IPS-15b (cell line): ENCODE results near the gene REEP6.
"Not testable (repeated sequence)": the region's sequence is repeated elsewhere in the genome, so short reads cannot be mapped to it uniquely, and the experiment has no call there.

ENCODE experiments used
- H3K27me3 ChIP-seq: one replicate; pipeline ENCODE4 v1.6.1; 2013; ENCODE audit warnings: low read length; ENCODE audit not compliant: control insufficient read depth, insufficient read depth
- H3K36me3 ChIP-seq: one replicate; pipeline ENCODE4 v1.6.1; 2013; ENCODE audit warnings: low read length; ENCODE audit not compliant: control insufficient read depth, insufficient read depth
- H3K4me1 ChIP-seq: one replicate; pipeline ENCODE4 v1.6.1; 2013; ENCODE audit warnings: mild to moderate bottlenecking, low read length; ENCODE audit not compliant: control insufficient read depth, insufficient read depth
- H3K4me3 ChIP-seq: one replicate; pipeline ENCODE4 v1.5.1; 2013; ENCODE audit warnings: low read depth, low read length
- H3K9ac ChIP-seq: one replicate; pipeline ENCODE4 v1.6.1; 2013; ENCODE audit warnings: low read depth, mild to moderate bottlenecking, low read length
- H3K9me3 ChIP-seq: one replicate; pipeline ENCODE4 v1.6.1; 2013; ENCODE audit warnings: mild to moderate bottlenecking, low read length; ENCODE audit not compliant: control insufficient read depth, insufficient read depth

The REEP6 gene

DNA sequence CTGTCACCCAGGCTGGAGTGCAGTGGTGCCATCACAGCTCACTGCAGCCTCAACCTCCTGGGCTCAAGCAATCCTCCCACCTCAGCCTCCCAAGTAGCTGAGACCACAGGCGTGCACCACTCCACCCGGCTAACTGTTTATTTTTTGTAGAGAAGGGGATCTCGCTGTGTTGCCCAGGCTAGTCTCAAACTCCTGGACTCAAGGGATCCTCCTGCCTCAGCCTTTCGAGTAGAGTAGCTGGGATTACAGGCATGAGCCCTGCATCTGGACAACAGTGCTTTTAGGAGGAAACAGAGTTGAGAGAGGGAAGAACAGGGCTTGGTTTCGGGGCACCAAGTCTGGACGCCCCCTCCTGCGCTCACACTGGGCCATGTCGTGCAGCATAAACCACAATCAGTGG, 28.8 kb downstream of the REEP6 start:
- not testable (repeated sequence) for H3K36me3 ChIP-seq, H3K4me3 ChIP-seq, H3K9me3 ChIP-seq, H3K4me1 ChIP-seq, H3K9ac ChIP-seq
- H3K27me3 ChIP-seq, result peaks cover 18% of the 10 kb centered on the region

DNA sequence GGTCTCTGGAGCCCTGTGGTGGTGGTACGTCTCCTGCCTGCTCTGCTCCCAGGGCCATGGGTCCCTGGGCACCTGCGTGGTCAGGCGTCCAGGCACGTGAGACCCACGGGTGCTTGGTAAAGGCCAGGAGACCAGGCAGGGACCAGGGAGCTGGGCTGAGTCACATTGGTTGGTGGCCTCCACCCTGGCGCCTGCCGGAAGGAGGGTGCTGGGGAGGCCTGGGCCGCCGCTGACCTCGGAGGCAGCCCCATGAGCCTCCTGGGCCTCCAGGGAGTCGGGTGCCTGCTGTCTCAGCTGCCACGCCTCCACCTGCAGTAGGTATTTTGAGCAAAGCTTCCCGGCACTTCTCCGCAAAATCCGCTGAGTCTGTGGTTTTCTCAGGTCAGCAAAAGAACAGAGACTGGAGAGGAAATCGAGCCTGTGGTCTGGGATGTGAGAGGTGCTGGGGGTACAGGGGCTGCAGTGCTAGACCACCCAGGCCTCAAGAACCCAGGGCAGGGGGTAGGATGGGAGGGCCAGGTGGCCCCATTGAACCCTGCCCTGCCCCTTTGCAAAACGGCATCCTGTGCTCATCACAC, 29.3 kb downstream of the REEP6 start:
- Histone ChIP-seq H3K9ac (no peak overlapping the region), H3K9me3 (no peaks in the 10 kb centered on the region), H3K4me3 (no peak overlapping the region), H3K36me3 (no peaks in the 10 kb centered on the region), H3K4me1 (no peaks in the 10 kb centered on the region), H3K27me3 (peaks cover 20% of the 10 kb centered on the region)

DNA sequence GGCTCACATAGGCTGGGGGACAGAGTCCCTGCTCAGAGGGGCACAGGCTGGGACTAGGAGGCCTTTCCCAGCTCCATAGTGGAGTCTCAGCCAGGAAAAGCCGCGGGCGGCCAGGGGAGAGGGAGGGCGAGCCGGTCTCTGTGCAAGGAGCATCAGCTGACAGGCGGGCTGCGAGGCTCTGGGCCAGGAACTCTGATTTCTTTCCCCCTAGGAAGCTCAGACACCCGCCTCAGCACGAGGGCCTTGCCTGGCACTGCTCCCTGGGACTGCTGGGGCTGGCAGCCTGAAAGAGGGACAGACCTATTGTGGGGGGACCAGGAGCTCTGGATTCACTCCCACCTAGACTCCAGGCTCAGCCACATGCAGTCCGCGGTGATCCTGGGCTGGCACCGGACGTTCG, 30.7 kb downstream of the REEP6 start:
- peaks cover 21% of the 10 kb centered on the region for H3K27me3 ChIP-seq
- H3K4me3 ChIP-seq, result no peak overlapping the region
- H3K9ac ChIP-seq, result no peak overlapping the region
- H3K36me3 ChIP-seq, result no peaks in the 10 kb centered on the region
- H3K9me3 ChIP-seq, result no peaks in the 10 kb centered on the region
- no peaks in the 10 kb centered on the region for H3K4me1 ChIP-seq

DNA sequence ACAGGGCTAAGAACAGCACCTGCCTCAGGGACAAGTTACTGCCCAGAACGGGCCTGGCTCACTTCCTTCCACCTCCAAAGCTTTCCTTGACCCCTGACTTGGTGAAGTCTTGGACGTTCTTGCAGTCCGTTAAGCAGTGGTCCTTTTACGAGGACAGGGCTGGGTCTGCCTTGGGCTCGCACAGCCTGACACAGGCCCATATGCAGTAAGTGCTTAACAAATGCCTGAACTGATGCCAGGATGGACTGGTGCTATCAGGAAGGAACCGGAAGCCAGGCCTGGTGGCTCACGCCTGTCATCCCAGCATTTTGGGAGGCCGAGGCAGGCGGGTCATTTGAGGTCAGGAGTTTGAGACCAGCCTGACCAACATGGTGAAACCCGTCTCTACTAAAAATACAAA, 31.1 kb downstream of the REEP6 start:
- H3K4me3 ChIP-seq, result no peak overlapping the region
- peaks cover 21% of the 10 kb centered on the region for H3K27me3 ChIP-seq
- no peaks in the 10 kb centered on the region for H3K4me1 ChIP-seq
- no peaks in the 10 kb centered on the region for H3K36me3 ChIP-seq
- H3K9me3 ChIP-seq, result no peaks in the 10 kb centered on the region
- H3K9ac ChIP-seq, result no peak overlapping the region

DNA sequence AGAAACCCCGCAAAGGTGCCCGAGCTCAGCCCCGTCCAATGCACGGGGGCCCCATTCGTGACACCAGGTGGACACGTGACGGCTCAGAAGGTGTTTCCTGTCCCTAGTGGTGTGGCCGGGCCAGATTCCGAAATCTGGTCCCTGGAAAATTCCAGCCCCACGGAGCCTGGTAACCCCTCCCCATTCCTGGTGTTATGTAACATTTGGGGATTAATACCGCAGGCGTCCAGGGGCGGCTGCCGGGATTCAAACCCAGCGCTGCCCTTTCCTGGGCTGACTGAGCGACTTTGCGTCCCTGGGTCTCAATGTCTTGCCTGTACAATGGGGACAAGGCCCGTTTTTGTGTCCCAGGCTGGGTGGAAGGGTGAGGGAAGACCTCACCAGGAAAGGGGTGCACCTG, 31.9 kb downstream of the REEP6 start:
- Histone ChIP-seq H3K9me3 (no peaks in the 10 kb centered on the region), H3K36me3 (no peaks in the 10 kb centered on the region), H3K4me3 (no peak overlapping the region), H3K9ac (no peak overlapping the region), H3K27me3 (peaks cover 21% of the 10 kb centered on the region), H3K4me1 (no peaks in the 10 kb centered on the region)

DNA sequence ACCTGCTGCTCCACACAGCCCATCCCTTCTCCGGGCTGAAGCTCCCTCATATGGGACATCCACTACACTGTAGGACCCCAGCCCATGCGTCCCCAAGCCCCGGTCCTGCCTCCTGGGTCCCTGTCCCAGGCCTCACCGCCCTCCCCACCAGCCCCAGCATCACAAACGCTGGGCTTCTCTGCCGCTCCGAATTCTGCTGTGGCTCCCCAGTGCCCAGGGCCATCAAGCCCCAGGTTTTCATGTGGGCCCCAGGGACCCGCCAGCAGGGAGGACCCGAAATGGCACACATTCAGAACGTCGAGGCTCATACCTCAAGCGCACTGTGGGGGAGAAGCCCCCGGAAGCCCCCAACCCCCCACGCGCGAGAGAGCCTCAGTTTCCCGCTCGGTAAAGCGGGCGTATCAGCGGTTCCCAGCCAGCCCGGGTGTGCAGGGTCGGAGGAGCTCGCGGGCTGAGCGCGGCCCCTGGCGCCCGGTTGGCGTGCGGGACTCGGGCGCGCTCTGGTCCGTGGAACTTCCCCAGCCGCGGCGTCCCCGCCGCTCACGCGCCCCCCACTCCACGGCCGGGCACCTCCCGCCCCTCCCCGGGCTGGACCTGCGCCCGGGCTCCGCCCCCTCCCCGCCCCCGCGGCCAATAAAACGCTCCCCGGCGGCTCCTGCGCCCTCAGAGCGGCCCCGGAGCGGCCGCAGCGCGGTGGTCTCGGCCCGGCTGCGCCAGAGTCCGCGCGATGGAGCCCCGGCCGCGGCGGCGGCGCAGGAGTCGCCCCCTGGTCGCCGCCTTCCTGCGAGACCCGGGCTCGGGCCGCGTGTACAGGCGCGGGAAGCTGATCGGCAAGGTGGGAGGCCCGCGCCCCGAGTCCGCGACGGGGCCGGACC, 32.7 kb downstream of the REEP6 start, which contains the start of gene PLK5:
Gene PLK5, plus strand, starts transcription at position 666 of the 875 bp plus-strand sequence. CDS start 2,920 bp downstream, outside the sequence.
- Histone ChIP-seq H3K4me3 (peak within 1 kb of the TSS; percentile 42), H3K27me3 (peaks cover 21% of the 10 kb centered on the region), H3K9ac (no peak within 1 kb of the TSS)

DNA sequence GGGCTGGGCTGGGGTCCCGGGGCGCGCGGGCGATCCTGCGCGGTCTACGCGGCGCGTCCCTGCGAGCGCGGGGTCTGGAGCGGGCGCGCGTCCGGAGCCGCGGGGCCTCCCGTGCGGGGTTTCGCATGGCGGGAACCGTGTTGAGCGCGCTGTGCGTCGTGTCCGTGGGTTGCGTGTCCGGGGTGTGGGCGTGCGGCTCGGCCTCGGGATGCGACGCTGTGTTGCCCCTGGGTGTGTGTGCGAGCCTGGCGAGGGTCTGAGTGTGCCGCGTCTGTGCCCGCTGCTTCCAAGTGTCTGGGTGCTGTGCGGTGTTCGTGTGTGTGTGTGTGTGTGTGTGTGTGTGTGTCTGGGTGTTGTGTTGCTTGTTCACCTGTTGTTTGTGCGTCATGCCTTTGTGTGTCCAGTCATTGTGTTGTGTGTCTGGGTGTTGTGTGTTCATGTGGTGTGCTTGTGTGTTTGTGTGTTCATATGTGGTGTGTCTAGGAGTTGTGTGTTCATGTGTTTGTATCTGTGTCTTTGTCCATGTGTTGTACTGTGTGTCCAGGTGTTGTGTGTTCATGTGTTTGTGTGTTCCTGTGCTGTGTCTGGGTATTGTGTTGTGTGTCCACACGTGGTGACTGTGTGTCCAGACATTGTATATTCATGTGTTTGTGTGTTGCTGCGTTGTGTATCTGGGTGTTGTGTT, 33.4 kb downstream of the REEP6 start:
- H3K4me1 ChIP-seq, result no peaks in the 10 kb centered on the region
- H3K9ac ChIP-seq, result no peak overlapping the region
- H3K4me3 ChIP-seq, result peak overlapping the region; percentile 42
- no peaks in the 10 kb centered on the region for H3K36me3 ChIP-seq
- H3K9me3 ChIP-seq, result no peaks in the 10 kb centered on the region
- H3K27me3 ChIP-seq, result peaks cover 21% of the 10 kb centered on the region

More for the DNA sequence above, 32.7 kb downstream of the REEP6 start, which contains the start of gene PLK5:
- no peaks in the 10 kb centered on the region for H3K36me3 ChIP-seq
- H3K4me1 ChIP-seq, result no peaks in the 10 kb centered on the region
- H3K9me3 ChIP-seq, result no peaks in the 10 kb centered on the region

DNA sequence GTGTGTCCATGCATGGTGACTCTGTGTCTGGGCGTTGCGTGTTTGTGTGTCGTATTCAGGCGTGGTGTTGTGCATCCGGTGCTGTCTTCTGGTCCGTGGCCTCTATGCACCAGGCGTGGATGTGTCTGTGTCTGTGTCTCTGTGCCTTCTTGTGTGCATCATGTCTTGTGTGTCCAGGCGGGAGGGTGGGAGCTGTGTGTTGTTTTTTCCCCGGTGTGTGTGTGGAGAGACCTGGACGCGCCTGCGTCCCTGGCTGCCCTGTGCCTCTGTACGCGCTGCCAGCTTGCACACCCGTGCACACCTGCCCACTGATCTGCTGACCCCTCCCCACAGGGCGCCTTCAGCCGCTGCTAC, 34.0 kb downstream of the REEP6 start:
- Histone ChIP-seq H3K9ac (no peak overlapping the region), H3K36me3 (no peaks in the 10 kb centered on the region), H3K4me1 (no peaks in the 10 kb centered on the region), H3K4me3 (peak overlapping the region; percentile 42), H3K27me3 (peaks cover 21% of the 10 kb centered on the region), H3K9me3 (no peaks in the 10 kb centered on the region)

DNA sequence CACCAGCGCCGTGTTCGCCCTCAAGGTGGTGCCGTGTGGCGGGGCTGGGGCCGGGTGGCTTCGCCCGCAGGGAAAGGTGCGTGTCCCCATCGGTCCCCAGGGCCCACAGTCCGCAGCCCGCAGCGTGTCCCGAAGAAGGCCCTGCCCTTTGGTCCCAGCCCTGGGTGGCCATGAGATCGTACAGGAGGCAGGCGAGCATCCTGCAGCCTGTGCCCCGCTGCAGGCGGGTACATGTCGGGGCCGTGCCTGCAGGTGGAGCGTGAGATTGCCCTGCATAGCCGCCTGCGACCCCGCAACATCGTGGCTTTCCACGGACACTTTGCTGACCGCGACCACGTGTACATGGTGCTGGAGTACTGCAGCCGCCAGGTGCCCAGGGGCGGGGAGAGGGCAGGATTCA, 34.4 kb downstream of the REEP6 start:
- no peaks in the 10 kb centered on the region for H3K9me3 ChIP-seq
- no peak overlapping the region for H3K9ac ChIP-seq
- H3K27me3 ChIP-seq, result peaks cover 21% of the 10 kb centered on the region
- no peak overlapping the region for H3K4me3 ChIP-seq
- H3K36me3 ChIP-seq, result no peaks in the 10 kb centered on the region
- no peaks in the 10 kb centered on the region for H3K4me1 ChIP-seq

DNA sequence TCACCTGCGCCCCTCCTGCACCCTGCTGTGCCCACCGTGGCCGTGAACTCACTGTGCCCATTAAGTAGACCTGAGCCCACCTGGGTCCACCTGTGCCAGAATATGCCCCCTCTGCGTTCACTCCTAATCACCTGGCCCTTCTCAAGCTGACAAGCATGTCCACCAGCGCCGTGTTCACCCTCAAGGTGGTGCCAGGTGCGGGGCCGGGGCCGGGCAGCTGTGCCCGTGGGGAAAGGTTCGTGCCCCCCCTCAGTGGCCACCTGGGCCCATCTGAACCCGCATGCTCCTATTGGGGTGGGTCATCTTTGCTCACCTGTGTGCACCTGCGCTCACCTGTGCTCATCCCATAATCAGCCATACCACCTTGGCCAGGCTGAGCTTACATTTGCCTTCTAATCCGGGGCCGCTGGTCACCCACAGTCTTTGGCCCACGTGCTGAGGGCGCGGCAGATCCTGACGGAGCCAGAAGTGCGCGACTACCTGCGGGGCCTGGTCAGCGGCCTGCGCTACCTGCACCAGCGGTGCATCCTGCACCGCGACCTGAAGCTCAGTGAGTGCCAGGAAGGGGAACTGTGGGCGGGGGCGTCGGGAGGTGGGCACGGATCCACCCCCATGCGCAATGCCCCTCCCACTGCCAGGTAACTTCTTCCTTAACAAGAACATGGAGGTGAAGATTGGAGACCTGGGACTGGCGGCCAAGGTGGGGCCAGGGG, 35.2 kb downstream of the REEP6 start:
- Histone ChIP-seq H3K4me3 (no peak overlapping the region), H3K36me3 (no peaks in the 10 kb centered on the region), H3K9ac (no peak overlapping the region), H3K4me1 (no peaks in the 10 kb centered on the region), H3K27me3 (peaks cover 21% of the 10 kb centered on the region), H3K9me3 (no peaks in the 10 kb centered on the region)

DNA sequence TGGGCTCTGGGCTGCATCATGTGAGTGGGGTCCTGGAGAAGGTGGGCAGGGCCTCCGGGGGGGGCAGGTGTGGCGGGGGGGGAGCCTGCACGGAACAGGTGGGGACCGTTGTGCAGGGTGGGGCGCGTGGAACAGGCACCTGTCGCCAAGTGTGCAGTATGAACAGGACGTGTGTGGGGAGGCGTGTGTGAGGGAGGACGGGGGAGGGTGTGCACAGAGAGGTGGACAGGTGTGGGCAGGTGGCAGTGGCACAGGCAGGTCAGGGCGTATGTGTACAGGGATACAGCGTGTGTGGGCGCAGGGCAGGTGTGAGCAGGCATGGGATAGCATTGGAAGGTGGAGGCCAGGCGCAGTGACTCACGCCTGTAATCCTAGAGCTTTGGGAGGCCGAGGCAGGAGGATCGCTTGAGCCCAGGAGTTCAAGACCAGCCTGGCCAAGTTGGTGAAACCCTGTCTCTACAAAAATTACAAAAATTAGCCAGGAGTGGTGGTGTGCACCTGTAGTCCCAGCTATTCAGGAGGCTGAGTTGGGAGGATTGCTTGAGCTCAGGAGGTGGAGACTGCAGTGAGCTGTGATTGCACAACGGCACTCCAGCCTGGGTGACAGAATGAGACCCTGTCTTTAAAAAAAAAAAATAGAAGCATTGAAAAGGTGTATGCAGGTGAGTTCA, 36.1 kb downstream of the REEP6 start:
- H3K4me3 ChIP-seq, result no peak overlapping the region
- peaks cover 21% of the 10 kb centered on the region for H3K27me3 ChIP-seq
- H3K4me1 ChIP-seq, result no peaks in the 10 kb centered on the region
- no peaks in the 10 kb centered on the region for H3K9me3 ChIP-seq
- H3K9ac ChIP-seq, result no peak overlapping the region
- no peaks in the 10 kb centered on the region for H3K36me3 ChIP-seq
